ENCODE results near the gene AOX1. TPM values are rescaled to one million over a fixed set of nuclear protein-coding genes. Genes with fewer than 3 reads are reported as not detected.

AOX1 gene
- total and polyA plus RNA-seq, 10 of the 15 experiments (the other 5 are each of a cell fraction or from before 2014, with no cell fraction given), result 0.03 to 0.56 (median 0.19) TPM; not detected in 6

DNA sequence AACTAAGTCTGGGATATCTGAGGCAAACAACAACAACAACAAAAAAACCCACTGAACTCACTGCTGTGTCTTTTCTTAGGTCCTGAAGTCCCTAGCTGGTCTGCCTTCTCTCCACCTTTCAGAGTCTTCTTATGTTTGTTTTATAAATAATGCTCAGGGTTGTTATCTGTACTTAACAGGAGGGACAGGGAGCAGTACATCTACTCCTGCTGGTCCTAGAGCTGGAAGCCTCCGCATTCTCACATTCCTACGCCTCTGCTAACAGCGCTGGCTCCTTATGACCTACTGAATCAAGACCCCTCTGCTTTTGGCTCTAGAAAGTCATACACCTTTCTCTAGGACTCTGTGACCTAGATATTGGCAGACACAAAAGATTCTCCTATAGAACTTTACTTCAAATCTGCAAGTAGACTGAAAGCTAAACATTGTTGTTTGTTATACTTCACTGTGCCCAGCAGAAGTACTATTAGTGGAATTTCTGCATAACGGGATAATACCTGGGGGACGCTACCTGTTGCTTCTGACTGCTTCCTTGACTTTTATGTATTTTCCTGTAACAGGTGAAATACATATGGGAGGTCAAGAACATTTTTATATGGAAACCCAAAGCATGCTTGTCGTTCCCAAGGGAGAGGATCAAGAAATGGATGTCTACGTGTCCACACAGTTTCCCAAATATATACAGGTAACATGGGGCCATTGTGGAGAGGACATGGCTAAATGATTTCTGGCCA is 48.6 kb downstream of the AOX1 start:
- ChIA-PET RAD21 (ENCODE audit: unreplicated experiment) (no interaction called here), POLR2A (interaction anchor here (0.7 kb wide), 1 partner anchor 35 kb away, joined by 4 read pairs; no protein-coding TSS in a partner anchor), SMC1A (ENCODE audit: uncharacterized antibody, unreplicated experiment) (no interaction called here), CTCF (interaction anchor here (0.5 kb wide), 1 partner anchor 701 kb away, joined by 3 read pairs; no protein-coding TSS in a partner anchor)
- in situ Hi-C loops (cut with MboI) (no loop called here), intact Hi-C loops (cut with micrococcal nuclease; ENCODE audit: unreplicated experiment) (no loop called here)
- Histone ChIP-seq H2AFZ (ENCODE audit: control insufficient read depth, low read depth, low read length) (no peak overlapping the region), H3K4me1 (ENCODE audit: control insufficient read depth, insufficient read depth, low read length) (no peaks in the 10 kb centered on the region), H3K4me2 (ENCODE audit: control insufficient read depth, insufficient read depth) (no peak overlapping the region), H3K9ac (ENCODE audit: control insufficient read depth, insufficient read depth, low read length) (no peak overlapping the region), H3K79me2 (ENCODE audit: control insufficient read depth, insufficient read depth, low read length) (no peaks in the 10 kb centered on the region), H3K4me3 (no peak overlapping the region), H4K20me1 (ENCODE audit: control insufficient read depth, insufficient read depth) (no peaks in the 10 kb centered on the region), H3K36me3 (ENCODE audit: control insufficient read depth in 2 of 2, insufficient read depth in 2 of 2, low read length in 1 of 2) (no peaks in the 10 kb centered on the region), H3K27me3 (replicated peaks in 1 of 2; ENCODE audit: control insufficient read depth in 2 of 2, insufficient read depth in 2 of 2, low read length in 1 of 2) (no peaks in the 10 kb centered on the region), H3K27ac (ENCODE audit: control insufficient read depth, insufficient read depth) (no peak overlapping the region), H3K9me3 (replicated peaks; ENCODE audit: control insufficient read depth, insufficient read depth, low read length) (no peaks in the 10 kb centered on the region)
- no peak for TF ChIP-seq STAT1 (conservative IDR thresholded peaks at IDR 0.05)
- TF ChIP-seq, protein P1, sequence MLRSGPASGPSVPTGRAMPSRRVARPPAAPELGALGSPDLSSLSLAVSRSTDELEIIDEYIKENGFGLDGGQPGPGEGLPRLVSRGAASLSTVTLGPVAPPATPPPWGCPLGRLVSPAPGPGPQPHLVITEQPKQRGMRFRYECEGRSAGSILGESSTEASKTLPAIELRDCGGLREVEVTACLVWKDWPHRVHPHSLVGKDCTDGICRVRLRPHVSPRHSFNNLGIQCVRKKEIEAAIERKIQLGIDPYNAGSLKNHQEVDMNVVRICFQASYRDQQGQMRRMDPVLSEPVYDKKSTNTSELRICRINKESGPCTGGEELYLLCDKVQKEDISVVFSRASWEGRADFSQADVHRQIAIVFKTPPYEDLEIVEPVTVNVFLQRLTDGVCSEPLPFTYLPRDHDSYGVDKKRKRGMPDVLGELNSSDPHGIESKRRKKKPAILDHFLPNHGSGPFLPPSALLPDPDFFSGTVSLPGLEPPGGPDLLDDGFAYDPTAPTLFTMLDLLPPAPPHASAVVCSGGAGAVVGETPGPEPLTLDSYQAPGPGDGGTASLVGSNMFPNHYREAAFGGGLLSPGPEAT (IDR thresholded peaks at IDR 0.05; ENCODE audit: low read depth), result no peak
- DNase-seq (ENCODE audit: low read depth, low spot score) (no peak), ATAC-seq (no peak), FAIRE-seq (no peak)
- WGBS (ENCODE audit: insufficient coverage, insufficient replicate concordance, low lambda C conversion rate, missing lambda C conversion rate), result 50% methylated on average over 7 of the region's 7 CpGs
- BruUV-seq (replicated peaks), result no TSS peak

DNA sequence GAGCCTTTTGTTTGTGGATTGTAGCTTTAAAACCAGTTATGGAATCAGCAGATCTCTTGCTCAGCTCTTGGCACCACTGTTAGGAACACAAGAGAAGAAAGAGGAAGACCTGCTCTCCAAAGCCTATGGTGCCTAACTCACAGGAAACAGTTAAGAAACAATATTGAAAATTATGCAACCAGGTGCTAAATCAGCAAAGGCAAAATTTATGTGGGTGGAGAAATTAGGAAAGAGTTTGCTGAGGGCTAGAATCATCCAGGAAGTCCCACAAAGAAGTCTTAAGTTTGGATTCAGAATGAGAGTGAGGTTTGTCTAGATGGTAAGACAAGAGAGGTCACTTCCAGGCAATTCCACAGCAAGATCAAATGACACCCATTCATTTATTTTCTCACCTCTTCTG is 49.4 kb downstream of the AOX1 start:
- CTCF ChIA-PET, result no interaction called here
- Histone ChIP-seq H4K20me1 (ENCODE audit: control insufficient read depth, insufficient read depth) (no peaks in the 10 kb centered on the region), H3K4me3 (no peak overlapping the region), H3K79me2 (ENCODE audit: control insufficient read depth, insufficient read depth, low read length) (no peaks in the 10 kb centered on the region), H3K4me1 (ENCODE audit: control insufficient read depth, insufficient read depth, low read length) (no peaks in the 10 kb centered on the region), H3K36me3 (ENCODE audit: control insufficient read depth in 2 of 2, insufficient read depth in 2 of 2, low read length in 1 of 2) (no peaks in the 10 kb centered on the region), H2AFZ (ENCODE audit: control insufficient read depth, low read depth, low read length) (no peak overlapping the region), H3K4me2 (ENCODE audit: control insufficient read depth, insufficient read depth) (no peak overlapping the region), H3K9me3 (replicated peaks; ENCODE audit: control insufficient read depth, insufficient read depth, low read length) (no peaks in the 10 kb centered on the region), H3K9ac (ENCODE audit: control insufficient read depth, insufficient read depth, low read length) (no peak overlapping the region), H3K27ac (ENCODE audit: control insufficient read depth, insufficient read depth) (no peak overlapping the region), H3K27me3 (replicated peaks in 1 of 2; ENCODE audit: control insufficient read depth in 2 of 2, insufficient read depth in 2 of 2, low read length in 1 of 2) (no peaks in the 10 kb centered on the region)
- in situ Hi-C loops (cut with MboI) (no loop called here), intact Hi-C loops (cut with micrococcal nuclease; ENCODE audit: unreplicated experiment) (no loop called here)
- no peak for FAIRE-seq
- RAD21 ChIA-PET (ENCODE audit: unreplicated experiment), result no interaction called here
- no peak for ATAC-seq
- no peak for DNase-seq (ENCODE audit: low read depth, low spot score)
- BruUV-seq (replicated peaks), result no TSS peak
- SMC1A ChIA-PET (ENCODE audit: uncharacterized antibody, unreplicated experiment), result no interaction called here
- POLR2A ChIA-PET, result no interaction called here
- TF ChIP-seq, protein P2, sequence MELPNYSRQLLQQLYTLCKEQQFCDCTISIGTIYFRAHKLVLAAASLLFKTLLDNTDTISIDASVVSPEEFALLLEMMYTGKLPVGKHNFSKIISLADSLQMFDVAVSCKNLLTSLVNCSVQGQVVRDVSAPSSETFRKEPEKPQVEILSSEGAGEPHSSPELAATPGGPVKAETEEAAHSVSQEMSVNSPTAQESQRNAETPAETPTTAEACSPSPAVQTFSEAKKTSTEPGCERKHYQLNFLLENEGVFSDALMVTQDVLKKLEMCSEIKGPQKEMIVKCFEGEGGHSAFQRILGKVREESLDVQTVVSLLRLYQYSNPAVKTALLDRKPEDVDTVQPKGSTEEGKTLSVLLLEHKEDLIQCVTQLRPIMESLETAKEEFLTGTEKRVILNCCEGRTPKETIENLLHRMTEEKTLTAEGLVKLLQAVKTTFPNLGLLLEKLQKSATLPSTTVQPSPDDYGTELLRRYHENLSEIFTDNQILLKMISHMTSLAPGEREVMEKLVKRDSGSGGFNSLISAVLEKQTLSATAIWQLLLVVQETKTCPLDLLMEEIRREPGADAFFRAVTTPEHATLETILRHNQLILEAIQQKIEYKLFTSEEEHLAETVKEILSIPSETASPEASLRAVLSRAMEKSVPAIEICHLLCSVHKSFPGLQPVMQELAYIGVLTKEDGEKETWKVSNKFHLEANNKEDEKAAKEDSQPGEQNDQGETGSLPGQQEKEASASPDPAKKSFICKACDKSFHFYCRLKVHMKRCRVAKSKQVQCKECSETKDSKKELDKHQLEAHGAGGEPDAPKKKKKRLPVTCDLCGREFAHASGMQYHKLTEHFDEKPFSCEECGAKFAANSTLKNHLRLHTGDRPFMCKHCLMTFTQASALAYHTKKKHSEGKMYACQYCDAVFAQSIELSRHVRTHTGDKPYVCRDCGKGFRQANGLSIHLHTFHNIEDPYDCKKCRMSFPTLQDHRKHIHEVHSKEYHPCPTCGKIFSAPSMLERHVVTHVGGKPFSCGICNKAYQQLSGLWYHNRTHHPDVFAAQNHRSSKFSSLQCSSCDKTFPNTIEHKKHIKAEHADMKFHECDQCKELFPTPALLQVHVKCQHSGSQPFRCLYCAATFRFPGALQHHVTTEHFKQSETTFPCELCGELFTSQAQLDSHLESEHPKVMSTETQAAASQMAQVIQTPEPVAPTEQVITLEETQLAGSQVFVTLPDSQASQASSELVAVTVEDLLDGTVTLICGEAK (IDR thresholded peaks at IDR 0.05; ENCODE audit: borderline replicate concordance), result no peak
- no peak for TF ChIP-seq TCF3 (IDR thresholded peaks at IDR 0.05; ENCODE audit: borderline replicate concordance, insufficient read depth, low read depth, low read length)
- TF ChIP-seq, protein P3, sequence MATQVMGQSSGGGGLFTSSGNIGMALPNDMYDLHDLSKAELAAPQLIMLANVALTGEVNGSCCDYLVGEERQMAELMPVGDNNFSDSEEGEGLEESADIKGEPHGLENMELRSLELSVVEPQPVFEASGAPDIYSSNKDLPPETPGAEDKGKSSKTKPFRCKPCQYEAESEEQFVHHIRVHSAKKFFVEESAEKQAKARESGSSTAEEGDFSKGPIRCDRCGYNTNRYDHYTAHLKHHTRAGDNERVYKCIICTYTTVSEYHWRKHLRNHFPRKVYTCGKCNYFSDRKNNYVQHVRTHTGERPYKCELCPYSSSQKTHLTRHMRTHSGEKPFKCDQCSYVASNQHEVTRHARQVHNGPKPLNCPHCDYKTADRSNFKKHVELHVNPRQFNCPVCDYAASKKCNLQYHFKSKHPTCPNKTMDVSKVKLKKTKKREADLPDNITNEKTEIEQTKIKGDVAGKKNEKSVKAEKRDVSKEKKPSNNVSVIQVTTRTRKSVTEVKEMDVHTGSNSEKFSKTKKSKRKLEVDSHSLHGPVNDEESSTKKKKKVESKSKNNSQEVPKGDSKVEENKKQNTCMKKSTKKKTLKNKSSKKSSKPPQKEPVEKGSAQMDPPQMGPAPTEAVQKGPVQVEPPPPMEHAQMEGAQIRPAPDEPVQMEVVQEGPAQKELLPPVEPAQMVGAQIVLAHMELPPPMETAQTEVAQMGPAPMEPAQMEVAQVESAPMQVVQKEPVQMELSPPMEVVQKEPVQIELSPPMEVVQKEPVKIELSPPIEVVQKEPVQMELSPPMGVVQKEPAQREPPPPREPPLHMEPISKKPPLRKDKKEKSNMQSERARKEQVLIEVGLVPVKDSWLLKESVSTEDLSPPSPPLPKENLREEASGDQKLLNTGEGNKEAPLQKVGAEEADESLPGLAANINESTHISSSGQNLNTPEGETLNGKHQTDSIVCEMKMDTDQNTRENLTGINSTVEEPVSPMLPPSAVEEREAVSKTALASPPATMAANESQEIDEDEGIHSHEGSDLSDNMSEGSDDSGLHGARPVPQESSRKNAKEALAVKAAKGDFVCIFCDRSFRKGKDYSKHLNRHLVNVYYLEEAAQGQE (IDR thresholded peaks at IDR 0.05; ENCODE audit: low read depth, low read length), result no peak
- TF ChIP-seq ZNF24 (IDR thresholded peaks at IDR 0.05), result no peak

All from GM12878 (cell line).